ENCODE results near the gene CHDH.

Gene CHDH

GRCh38 chr3:53845881-53846133 lies 412 bp downstream of the CHDH start:
- H3K79me2 ChIP-seq (ENCODE audit: insufficient read depth, low read length), result no peaks in the 10 kb centered on the region
- ATAC-seq (ENCODE audit: insufficient read depth, low read depth) (no peak), DNase-seq (no peak)
- H4K20me1 ChIP-seq (ENCODE audit: insufficient read depth, low read length), result no peaks in the 10 kb centered on the region
- H3K27ac ChIP-seq (ENCODE audit: low read length), result no peak overlapping the region
- H3K4me1 ChIP-seq (ENCODE audit: insufficient read depth, low read length), result no peaks in the 10 kb centered on the region
- H3K9me3 ChIP-seq (ENCODE audit: insufficient read depth, low read length, severe bottlenecking), result no peaks in the 10 kb centered on the region
- H3K9ac ChIP-seq (ENCODE audit: low read depth, low read length), result no peak overlapping the region
- TF ChIP-seq CTCF (IDR thresholded peaks at IDR 0.05; ENCODE audit: borderline replicate concordance, extremely low read depth, low read length, poor library complexity, severe bottlenecking) (no peak), EZH2 (IDR thresholded peaks at IDR 0.05; ENCODE audit: borderline replicate concordance, low read depth, low read length, severe bottlenecking) (no peak)
- no peak overlapping the region for H2AFZ ChIP-seq (ENCODE audit: low read depth, low read length)
- no peak overlapping the region for H3K4me3 ChIP-seq (ENCODE audit: low read depth in 1 of 2, low read length in 2 of 2)
- H3K4me2 ChIP-seq (ENCODE audit: insufficient read depth, low read length), result no peak overlapping the region
- H3K27me3 ChIP-seq (ENCODE audit: insufficient read depth, low read length, poor library complexity), result no peaks in the 10 kb centered on the region
- no peaks in the 10 kb centered on the region for H3K36me3 ChIP-seq (ENCODE audit: insufficient read depth, low read length)

- DNase-seq, result no peak
- no peak for ATAC-seq (ENCODE audit: insufficient read depth, low read depth)
Observed at GRCh38 chr3:53845103-53845880, 927 bp downstream of the CHDH start.

GRCh38 chr3:53844262-53845102 lies 1.7 kb downstream of the CHDH start:
- no peaks in the 10 kb centered on the region for H4K20me1 ChIP-seq (ENCODE audit: insufficient read depth, low read length)
- TF ChIP-seq EZH2 (IDR thresholded peaks at IDR 0.05; ENCODE audit: borderline replicate concordance, low read depth, low read length, severe bottlenecking), result no peak
- no peak for TF ChIP-seq CTCF (IDR thresholded peaks at IDR 0.05; ENCODE audit: borderline replicate concordance, extremely low read depth, low read length, poor library complexity, severe bottlenecking)
- no peak overlapping the region for H2AFZ ChIP-seq (ENCODE audit: low read depth, low read length)
- H3K4me3 ChIP-seq (ENCODE audit: low read depth in 1 of 2, low read length in 2 of 2), result no peak overlapping the region
- H3K27me3 ChIP-seq (ENCODE audit: insufficient read depth, low read length, poor library complexity), result no peaks in the 10 kb centered on the region
- H3K4me2 ChIP-seq (ENCODE audit: insufficient read depth, low read length), result no peak overlapping the region
- H3K9me3 ChIP-seq (ENCODE audit: insufficient read depth, low read length, severe bottlenecking), result no peaks in the 10 kb centered on the region
- no peak overlapping the region for H3K9ac ChIP-seq (ENCODE audit: low read depth, low read length)
- no peak for DNase-seq
- no peaks in the 10 kb centered on the region for H3K36me3 ChIP-seq (ENCODE audit: insufficient read depth, low read length)
- no peaks in the 10 kb centered on the region for H3K4me1 ChIP-seq (ENCODE audit: insufficient read depth, low read length)
- no peaks in the 10 kb centered on the region for H3K79me2 ChIP-seq (ENCODE audit: insufficient read depth, low read length)
- no peak for ATAC-seq (ENCODE audit: insufficient read depth, low read depth)
- no peak overlapping the region for H3K27ac ChIP-seq (ENCODE audit: low read length)

More at GRCh38 chr3:53845103-53845880, 927 bp downstream of the CHDH start:
- no peaks in the 10 kb centered on the region for H3K79me2 ChIP-seq (ENCODE audit: insufficient read depth, low read length)
- H3K36me3 ChIP-seq (ENCODE audit: insufficient read depth, low read length), result no peaks in the 10 kb centered on the region
- H3K27me3 ChIP-seq (ENCODE audit: insufficient read depth, low read length, poor library complexity), result no peaks in the 10 kb centered on the region
- TF ChIP-seq CTCF (IDR thresholded peaks at IDR 0.05; ENCODE audit: borderline replicate concordance, extremely low read depth, low read length, poor library complexity, severe bottlenecking) (no peak), EZH2 (IDR thresholded peaks at IDR 0.05; ENCODE audit: borderline replicate concordance, low read depth, low read length, severe bottlenecking) (no peak)
- no peak overlapping the region for H3K4me2 ChIP-seq (ENCODE audit: insufficient read depth, low read length)
- H3K9ac ChIP-seq (ENCODE audit: low read depth, low read length), result no peak overlapping the region
- H4K20me1 ChIP-seq (ENCODE audit: insufficient read depth, low read length), result no peaks in the 10 kb centered on the region
- no peaks in the 10 kb centered on the region for H3K4me1 ChIP-seq (ENCODE audit: insufficient read depth, low read length)
- H3K27ac ChIP-seq (ENCODE audit: low read length), result no peak overlapping the region
- no peaks in the 10 kb centered on the region for H3K9me3 ChIP-seq (ENCODE audit: insufficient read depth, low read length, severe bottlenecking)
- H2AFZ ChIP-seq (ENCODE audit: low read depth, low read length), result no peak overlapping the region
- no peak overlapping the region for H3K4me3 ChIP-seq (ENCODE audit: low read depth in 1 of 2, low read length in 2 of 2)
